Left colon (tissue), 2 donors: ENCODE data around the gene ALS2CL. TPM values are rescaled to one million over a fixed set of nuclear protein-coding genes. Genes with fewer than 3 reads are reported as not detected.

Experiments used
- ATAC-seq: fragments of 200-7000 bp; cut with Tn5 transposase; one replicate; pipeline ENCODE4 v1.9.1; 2020; ENCODE audit warnings: mild to moderate bottlenecking, moderate library complexity
- DNase-seq, 2 donors: peaks; one replicate each; pipeline ENCODE4 v3.0.0-alpha.2; 2020
- intact Hi-C, 2 donors: fragments of 100-400 bp; cut with DNase I in 1 of 2; cut with micrococcal nuclease in 1 of 2; formaldehyde crosslinking; loops; one replicate each; pipeline versions ENCODE4 v1.11.2 to v1.14.0; 2022; cut with DNase I, micrococcal nuclease
- total RNA-seq, 2 donors: library from RNA; stranded (reverse); fragmentation: NEBNext Ultra II Directional; extraction: Animal tissue kit (Norgen Biotek cat#: 25700); gene quantifications; one replicate each; pipeline ENCODE4 v1.2.1, GENCODE V29; 2021
- donor health status: DM: no; HTN: no; CAD: no.
- donor health status: DM: yes; HTN: yes; CAD: no.

Gene ALS2CL
- total RNA-seq, 2 donors from 2014 or later: 39.2 to 58.9 TPM

GRCh38 chr3:46716461-46717441, 23.3 kb upstream of the ALS2CL start:
- ATAC-seq (no peak), DNase-seq (no peak)
- intact Hi-C loops: no loop called here

- intact Hi-C loops: no loop called here
- ATAC-seq: no peak
- no peak for DNase-seq
Measured at GRCh38 chr3:46715507-46716175, 22.2 kb upstream of the ALS2CL start.

DNA sequence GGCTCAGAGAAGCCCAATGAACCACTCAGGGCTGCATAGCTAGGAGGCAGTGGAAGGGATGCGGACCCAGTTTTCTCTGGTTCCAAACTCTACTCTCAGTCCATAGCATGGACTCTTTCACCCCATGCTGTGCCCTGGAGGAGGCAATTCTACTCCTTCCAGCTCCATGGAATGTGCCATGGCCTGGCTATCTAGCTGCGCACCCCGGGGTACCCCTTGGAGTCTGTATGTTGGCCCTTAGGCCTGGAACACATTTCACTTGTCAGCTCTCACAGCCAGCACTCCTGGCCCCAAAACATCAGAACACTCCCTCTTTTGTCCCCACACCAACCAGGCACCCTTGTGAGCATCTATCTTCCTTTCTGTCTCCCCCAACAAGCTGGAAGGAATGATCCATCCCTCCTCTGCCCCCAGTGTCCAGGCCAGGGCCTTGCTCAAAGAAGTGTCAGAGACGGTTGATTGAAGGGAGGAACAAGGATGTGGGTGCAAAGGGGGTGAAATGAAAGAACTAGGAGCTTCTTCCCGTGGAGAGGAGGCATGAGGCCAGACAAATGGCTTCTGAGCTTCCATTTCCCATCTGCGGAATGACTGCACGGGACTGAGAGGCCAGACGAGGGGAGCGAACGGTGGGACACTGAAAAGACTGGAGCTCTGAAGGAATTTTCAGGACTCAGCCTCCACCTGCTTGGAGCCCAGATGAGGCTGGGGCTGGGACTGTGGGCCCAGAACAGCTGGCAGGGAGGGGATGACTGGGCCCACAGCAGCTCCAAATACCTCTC, 21.4 kb upstream of the ALS2CL start:
- no peak for ATAC-seq
- intact Hi-C loops: no loop called here
- DNase-seq: no peak

- ATAC-seq: no peak
- DNase-seq: no peak
- intact Hi-C loops: no loop called here
Measured at GRCh38 chr3:46713898-46714552, 20.5 kb upstream of the ALS2CL start.

DNA sequence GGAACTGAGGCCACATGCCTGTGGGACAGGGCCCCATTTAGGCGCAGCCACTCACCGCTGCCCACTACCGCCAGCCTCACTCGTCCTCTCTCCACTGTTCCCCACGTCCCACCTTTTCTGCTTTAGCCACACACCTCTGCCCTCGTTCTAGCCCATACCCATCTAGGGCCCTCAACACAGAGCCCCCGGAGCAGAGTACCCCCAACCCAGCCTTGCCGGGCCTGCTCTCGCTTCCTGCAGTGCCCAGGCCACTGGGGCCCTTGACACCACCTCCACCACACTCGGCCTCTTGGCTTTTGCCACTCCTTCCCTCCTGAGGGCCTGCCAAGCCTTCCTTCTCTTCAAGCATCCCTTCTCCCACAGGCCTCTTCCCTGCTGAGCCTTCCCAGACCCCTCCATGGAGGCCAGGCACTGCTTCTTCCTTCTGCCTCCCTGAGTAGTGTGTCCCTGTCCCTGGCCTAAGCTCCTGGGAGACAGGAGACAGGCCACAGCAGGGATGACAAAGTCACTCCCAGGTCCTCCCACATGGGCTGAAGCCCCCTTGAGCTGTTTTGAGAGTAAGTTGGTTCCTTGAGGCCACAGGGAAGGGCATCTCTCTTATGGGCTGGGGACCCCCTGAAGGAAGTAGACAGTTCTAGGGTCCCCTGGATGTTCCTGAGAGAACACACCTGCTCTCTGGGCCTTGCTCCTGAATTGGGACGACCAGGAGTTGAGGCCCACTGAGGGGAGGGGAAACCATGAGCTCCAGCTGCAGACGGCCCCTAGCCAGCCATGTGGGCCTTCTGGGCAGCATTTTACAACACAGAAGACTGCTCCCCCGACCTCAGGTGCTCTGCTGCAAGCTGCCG, 19.8 kb upstream of the ALS2CL start:
- intact Hi-C loops: no loop called here
- ATAC-seq (no peak), DNase-seq (no peak)

DNA sequence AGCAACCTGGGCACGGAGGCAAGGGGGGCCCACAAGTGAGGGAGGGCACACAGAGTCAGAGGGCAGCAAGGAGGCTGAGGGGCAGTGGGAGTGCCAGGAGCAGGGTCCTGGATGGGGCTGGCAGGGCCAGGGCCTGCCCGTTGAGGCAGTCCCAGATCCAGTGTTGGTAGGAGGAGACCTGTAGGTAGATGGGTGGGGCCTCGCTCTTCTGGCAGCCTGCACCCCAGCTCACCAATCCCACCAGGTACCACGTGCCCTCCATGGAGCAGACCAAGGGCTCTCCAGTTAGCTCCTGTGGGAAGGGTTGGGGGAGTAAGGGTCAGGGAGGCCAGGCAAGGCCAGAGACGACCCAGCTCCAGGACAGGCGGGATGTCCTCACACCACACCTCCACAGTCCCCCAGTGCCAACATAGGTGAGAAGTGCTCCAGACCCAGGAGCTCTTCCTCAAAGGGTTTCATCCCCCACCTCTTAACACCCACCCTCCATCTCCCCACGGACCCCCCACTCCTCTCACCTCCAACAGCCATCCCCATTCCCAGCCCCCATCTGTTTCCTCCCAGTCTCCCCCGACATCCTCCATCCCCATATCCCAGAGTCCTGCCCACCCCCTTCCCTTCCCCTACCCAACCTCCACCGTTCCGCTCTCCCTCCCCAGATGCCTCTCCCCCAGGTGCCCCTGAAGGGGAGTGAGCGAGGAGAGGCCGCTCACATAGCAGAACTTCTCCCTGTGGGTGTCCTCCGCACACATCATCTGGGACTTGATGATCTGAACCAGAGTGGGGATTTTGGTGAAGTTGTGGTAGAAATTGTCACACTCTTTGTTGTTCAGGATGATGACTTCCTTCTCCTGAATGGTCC, 18.9 kb upstream of the ALS2CL start:
- DNase-seq (peak in 1 of 2 donors; percentile 2), ATAC-seq (no peak)
- intact Hi-C loops: no loop called here

GRCh38 chr3:46711760-46712159, 18.3 kb upstream of the ALS2CL start:
- ATAC-seq: no peak
- DNase-seq: peak in 1 of 2 donors; percentile 9
- intact Hi-C loops: no loop called here

GRCh38 chr3:46711305-46711704, 17.8 kb upstream of the ALS2CL start:
- intact Hi-C loops: no loop called here
- DNase-seq (peak in 1 of 2 donors; percentile 17), ATAC-seq (no peak)

GRCh38 chr3:46710671-46711295, 17.3 kb upstream of the ALS2CL start:
- intact Hi-C loops: no loop called here
- ATAC-seq (no peak), DNase-seq (no peak)

- DNase-seq (peak in 1 of 2 donors; percentile 11), ATAC-seq (no peak)
- intact Hi-C loops: no loop called here
Measured at GRCh38 chr3:46710229-46710628, 16.8 kb upstream of the ALS2CL start.

DNA sequence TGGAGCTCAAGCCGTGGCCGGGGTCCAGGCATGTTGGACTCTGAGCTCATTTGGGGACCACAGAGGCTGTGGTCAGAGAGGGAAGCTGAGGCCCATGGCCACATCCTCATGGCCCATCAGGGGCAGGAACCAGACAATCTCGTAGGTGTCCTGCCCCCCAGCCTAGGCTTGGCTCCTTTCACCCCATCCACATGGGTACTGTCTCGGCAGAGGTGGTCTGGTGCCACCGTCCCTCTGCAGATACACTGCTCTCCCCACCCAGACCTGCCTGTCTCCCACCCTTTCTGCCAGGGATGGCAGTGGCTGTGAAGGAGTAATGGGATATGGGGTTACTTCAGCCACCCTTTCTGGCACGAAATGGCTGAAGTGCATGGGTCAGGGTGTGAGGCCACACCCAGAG, 16.2 kb upstream of the ALS2CL start:
- ATAC-seq: no peak
- intact Hi-C loops: loop anchor here (5.0 to 10.0 kb wide), 3 partner anchors 183 to 203 kb away; no protein-coding TSS in a partner anchor
- DNase-seq: peak in 1 of 2 donors; percentile 4

GRCh38 chr3:46709157-46709654, 15.7 kb upstream of the ALS2CL start:
- intact Hi-C loops: loop anchor here (5.0 to 10.0 kb wide), 3 partner anchors 183 to 203 kb away; no protein-coding TSS in a partner anchor
- DNase-seq (no peak), ATAC-seq (no peak)

DNA sequence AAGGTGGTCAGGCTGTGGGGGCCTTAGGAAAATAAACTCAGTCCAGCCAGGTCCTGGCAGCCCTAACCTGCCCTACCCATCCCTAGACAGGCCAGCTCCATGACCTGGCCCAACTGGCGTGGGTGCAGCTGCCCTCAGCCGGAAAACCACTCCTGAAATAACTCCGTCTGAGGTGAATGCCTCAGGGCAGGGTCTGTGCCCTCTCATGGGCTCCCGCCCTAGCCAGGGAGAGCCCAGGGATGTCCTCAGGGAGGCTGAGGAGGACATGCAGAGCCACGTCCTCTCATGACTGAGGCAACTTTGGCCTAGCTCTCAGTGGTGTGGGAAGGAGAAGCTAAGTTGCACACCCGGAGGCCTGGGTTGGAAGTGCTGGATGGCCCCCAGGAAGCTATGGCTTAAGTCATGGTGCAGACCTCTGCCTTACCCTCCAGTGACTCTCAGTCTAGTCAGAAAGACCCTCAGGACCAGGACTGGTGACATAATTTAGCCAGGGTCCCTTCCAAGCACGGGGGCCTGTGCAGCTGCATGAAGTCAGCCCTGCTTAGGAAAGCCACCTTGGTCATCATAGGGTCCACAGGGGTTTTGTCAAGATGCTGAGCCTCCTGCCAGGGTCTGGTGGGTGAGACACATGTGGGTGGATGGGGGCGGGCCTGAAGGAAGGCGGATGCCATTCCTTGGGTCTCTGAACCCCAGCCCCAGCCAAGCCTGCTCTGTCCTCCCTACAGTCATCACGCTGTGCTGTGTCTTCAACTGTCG, 15.1 kb upstream of the ALS2CL start:
- ATAC-seq (no peak), DNase-seq (peak in 1 of 2 donors; percentile 7)
- intact Hi-C loops: loop anchor here (5.0 to 10.0 kb wide), 3 partner anchors 184 to 204 kb away; no protein-coding TSS in a partner anchor

DNA sequence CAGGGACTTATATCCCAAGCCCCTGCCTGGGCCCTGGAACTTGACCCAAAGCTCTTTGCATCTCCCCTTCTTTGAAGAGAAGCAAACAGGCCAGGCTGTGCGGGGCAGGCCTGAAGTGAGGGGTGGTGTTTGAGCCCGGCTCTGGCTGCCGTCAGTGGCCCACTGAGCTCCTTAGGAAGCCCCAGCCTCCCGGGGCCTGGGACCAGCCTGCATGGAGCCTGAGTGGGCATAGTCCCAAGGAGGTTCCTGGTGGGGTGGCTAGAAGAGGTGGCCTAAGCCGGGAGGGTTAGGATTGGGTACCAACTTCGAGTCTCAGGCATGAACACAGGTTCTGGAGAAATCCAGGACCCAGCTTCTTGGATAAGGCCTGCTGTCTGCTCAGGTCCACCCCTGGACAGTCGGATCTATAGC, 14.1 kb upstream of the ALS2CL start:
- DNase-seq: no peak
- ATAC-seq: no peak
- intact Hi-C loops: loop anchor here (5.0 to 10.0 kb wide), 3 partner anchors 185 to 205 kb away; no protein-coding TSS in a partner anchor
